Osteocyte (in vitro differentiated cells): Measurements from ENCODE around the gene MESD. TPM values are rescaled to one million over a fixed set of nuclear protein-coding genes. Genes with fewer than 3 reads are reported as not detected.
A peak's percentile ranks its signal among the peaks of the same experiment; 100 is the strongest.

ENCODE experiments used
- DNase-seq: peaks from one replicate; pipeline ENCODE4 v3.0.0; 2021; ENCODE audit warnings: mixed read lengths; ENCODE audit not compliant: unreplicated experiment; ENCODE audit errors: extremely low spot score
- H3K27ac Mint-ChIP-seq: one replicate; pipeline ENCODE4 v1.8.0; 2021; ENCODE audit warnings: mild to moderate bottlenecking, mixed read lengths; ENCODE audit not compliant: unreplicated experiment
- H3K27me3 Mint-ChIP-seq: one replicate; pipeline ENCODE4 v1.8.0; 2021; ENCODE audit warnings: mixed read lengths; ENCODE audit not compliant: unreplicated experiment
- H3K36me3 Mint-ChIP-seq: one replicate; pipeline ENCODE4 v1.8.0; 2021; ENCODE audit warnings: mixed read lengths; ENCODE audit not compliant: unreplicated experiment
- H3K4me1 Mint-ChIP-seq: one replicate; pipeline ENCODE4 v1.8.0; 2021; ENCODE audit warnings: mixed read lengths; ENCODE audit not compliant: unreplicated experiment
- H3K4me3 Mint-ChIP-seq: one replicate; pipeline ENCODE4 v1.8.0; 2021; ENCODE audit warnings: mild to moderate bottlenecking, moderate library complexity, mixed read lengths; ENCODE audit not compliant: unreplicated experiment
- H3K9me3 Mint-ChIP-seq: one replicate; pipeline ENCODE4 v1.8.0; 2021; ENCODE audit warnings: mixed read lengths; ENCODE audit not compliant: unreplicated experiment
- CTCF ChIP-seq: fragments of 200-600 bp; sonication (generic); IDR thresholded peaks from 2 replicates; pipeline ENCODE4 v1.5.0; 2021; ENCODE audit warnings: antibody characterized with exemption, mild to moderate bottlenecking, moderate library complexity
- total RNA-seq: library from RNA; stranded (reverse); gene quantifications from 2 replicates; pipeline ENCODE4 v1.2.1, GENCODE V29; 2021

Gene MESD
- total RNA-seq, 1 donor from 2014 or later = 25.3 TPM

GRCh38 chr15:80991421-80991820 is 1.8 kb upstream of the MESD start:
- no peak overlapping the region for H3K4me3 Mint-ChIP-seq

DNA sequence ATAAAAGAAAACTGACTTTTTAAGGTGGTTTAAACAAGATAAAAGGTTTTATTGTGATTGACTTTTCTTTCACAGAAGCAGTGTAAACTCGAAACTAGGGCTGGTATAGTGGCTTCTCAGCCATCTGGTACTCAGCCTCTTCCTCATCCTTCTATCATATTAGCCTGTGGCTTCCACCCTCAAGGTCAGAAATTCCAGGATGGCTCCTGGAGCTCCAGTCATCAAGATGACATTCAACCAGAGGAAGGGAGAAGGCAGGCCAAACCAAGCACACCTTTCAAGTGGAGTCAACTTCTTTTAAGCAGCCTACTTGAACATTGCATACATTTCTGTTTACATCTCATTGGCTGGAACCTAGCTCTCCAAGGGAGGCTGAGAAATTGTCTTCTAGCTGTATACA is 1.3 kb upstream of the MESD start:
- Mint-ChIP-seq H3K9me3 (no peaks in the 10 kb centered on the region), H3K4me3 (no peak overlapping the region), H3K4me1 (peaks cover 43% of the 10 kb centered on the region), H3K27ac (peak overlapping the region; percentile 7), H3K36me3 (peaks cover 2% of the 10 kb centered on the region), H3K27me3 (no peaks in the 10 kb centered on the region)
- no peak for DNase-seq
- no peak for TF ChIP-seq CTCF

More at GRCh38 chr15:80991421-80991820, 1.8 kb upstream of the MESD start:
- H3K36me3 Mint-ChIP-seq = peaks cover 2% of the 10 kb centered on the region
- no peaks in the 10 kb centered on the region for H3K27me3 Mint-ChIP-seq
- peak overlapping the region; percentile 7 for H3K27ac Mint-ChIP-seq
- H3K9me3 Mint-ChIP-seq = no peaks in the 10 kb centered on the region
- no peak for TF ChIP-seq CTCF
- DNase-seq = no peak
- peaks cover 40% of the 10 kb centered on the region for H3K4me1 Mint-ChIP-seq

GRCh38 chr15:80989081-80989517 is 520 bp downstream of the MESD start:
- no peak for DNase-seq
- Mint-ChIP-seq H3K27ac (peak overlapping the region; percentile 98), H3K4me1 (peaks cover 57% of the 10 kb centered on the region), H3K36me3 (peaks cover 2% of the 10 kb centered on the region), H3K4me3 (peak overlapping the region; percentile 94), H3K27me3 (no peaks in the 10 kb centered on the region), H3K9me3 (no peaks in the 10 kb centered on the region)
- TF ChIP-seq CTCF = no peak

- Mint-ChIP-seq H3K4me3 (peak overlapping the region; percentile 94), H3K36me3 (peaks cover 2% of the 10 kb centered on the region), H3K27me3 (no peaks in the 10 kb centered on the region), H3K9me3 (no peaks in the 10 kb centered on the region), H3K27ac (peak overlapping the region; percentile 98), H3K4me1 (peaks cover 59% of the 10 kb centered on the region)
- no peak for DNase-seq
- TF ChIP-seq CTCF = no peak
These were observed 1.3 kb downstream of the MESD start for GRCh38 chr15:80988148-80988796.

GRCh38 chr15:80986487-80986886 is 3.1 kb downstream of the MESD start:
- no peak for TF ChIP-seq CTCF
- H3K9me3 Mint-ChIP-seq = no peaks in the 10 kb centered on the region
- H3K4me1 Mint-ChIP-seq = peaks cover 57% of the 10 kb centered on the region
- H3K27me3 Mint-ChIP-seq = no peaks in the 10 kb centered on the region
- H3K4me3 Mint-ChIP-seq = no peak overlapping the region
- H3K36me3 Mint-ChIP-seq = peaks cover 5% of the 10 kb centered on the region
- H3K27ac Mint-ChIP-seq = no peak overlapping the region
- no peak for DNase-seq
